Measurements from ENCODE around the gene CENPX.

Gene CENPX

DNA sequence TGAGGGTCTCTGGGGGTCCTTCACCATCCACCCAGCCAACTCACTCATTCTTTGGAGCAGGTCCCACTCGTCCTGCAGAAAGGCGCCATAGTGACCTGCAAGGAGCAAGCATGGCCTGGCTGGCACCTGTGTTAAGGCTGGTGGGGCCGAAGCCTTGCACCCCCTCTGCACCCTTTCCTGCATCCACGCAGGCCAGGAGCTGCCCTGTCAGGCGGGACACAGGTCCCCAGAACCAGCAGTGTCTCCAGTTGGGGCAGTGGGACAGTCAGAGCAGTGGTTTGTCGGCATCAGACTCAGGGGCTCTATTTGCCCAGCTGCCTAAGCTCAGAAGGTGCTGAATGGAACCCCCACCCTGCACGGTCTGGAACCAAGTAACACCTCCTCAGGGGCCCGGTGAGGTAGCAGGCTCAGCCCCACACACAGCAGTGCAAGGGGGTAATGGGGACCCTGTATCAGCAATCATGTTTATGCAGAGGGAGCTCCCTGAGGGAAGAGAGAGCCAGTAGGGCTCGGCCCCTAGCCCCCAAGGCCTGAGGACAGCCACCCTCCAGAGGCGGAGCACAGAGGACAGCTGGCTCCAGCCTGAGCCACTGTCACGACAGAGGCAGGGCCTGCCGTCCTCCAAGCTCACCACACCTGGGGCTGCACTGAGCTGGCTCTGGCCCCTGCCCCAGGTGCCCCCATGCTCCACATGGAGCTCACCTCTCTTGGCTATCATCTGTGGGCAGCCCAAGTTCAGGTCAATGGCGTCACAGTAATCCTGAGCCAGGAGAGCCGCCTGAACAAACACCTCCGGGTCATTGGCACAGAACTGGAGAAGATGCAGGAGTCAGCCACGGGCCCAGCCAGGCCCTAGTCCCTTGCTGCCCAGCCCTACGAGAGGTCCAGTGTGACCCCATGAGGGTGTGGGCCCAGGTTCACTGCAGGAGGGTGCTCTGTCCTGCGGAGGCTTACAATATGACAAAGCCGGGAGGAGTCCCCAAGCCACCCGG, 41.0 kb upstream of the CENPX start:
- peak overlapping the region; percentile 70 for H3K4me3 ChIP-seq (ENCODE audit: control insufficient read depth, low read depth, low read length)
- DNase-seq (ENCODE audit: low read depth) = no peak
- TF ChIP-seq, protein P1, sequence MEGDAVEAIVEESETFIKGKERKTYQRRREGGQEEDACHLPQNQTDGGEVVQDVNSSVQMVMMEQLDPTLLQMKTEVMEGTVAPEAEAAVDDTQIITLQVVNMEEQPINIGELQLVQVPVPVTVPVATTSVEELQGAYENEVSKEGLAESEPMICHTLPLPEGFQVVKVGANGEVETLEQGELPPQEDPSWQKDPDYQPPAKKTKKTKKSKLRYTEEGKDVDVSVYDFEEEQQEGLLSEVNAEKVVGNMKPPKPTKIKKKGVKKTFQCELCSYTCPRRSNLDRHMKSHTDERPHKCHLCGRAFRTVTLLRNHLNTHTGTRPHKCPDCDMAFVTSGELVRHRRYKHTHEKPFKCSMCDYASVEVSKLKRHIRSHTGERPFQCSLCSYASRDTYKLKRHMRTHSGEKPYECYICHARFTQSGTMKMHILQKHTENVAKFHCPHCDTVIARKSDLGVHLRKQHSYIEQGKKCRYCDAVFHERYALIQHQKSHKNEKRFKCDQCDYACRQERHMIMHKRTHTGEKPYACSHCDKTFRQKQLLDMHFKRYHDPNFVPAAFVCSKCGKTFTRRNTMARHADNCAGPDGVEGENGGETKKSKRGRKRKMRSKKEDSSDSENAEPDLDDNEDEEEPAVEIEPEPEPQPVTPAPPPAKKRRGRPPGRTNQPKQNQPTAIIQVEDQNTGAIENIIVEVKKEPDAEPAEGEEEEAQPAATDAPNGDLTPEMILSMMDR (conservative IDR thresholded peaks at IDR 0.05; ENCODE audit: control insufficient read depth, insufficient read depth, low read depth, low read length) = no peak

DNA sequence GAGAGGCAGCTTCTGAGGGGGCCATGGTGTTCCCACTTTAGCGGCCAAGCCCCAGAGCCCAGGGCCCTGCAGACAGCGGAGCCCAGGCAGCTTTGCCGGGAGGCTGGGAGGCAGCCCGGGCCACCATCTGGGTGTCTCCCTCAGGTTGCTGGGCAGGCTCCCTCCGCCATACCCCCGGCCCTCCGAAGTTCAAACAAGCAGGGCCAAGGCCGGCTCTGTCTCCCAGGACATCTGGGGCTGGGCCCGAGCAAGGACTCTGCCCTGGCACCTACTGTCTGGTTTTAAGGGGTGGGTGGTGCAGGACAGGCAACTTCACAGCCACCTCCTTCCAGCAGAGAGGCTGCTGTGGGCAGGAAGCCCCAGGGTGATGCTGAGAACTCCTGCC, 40.3 kb upstream of the CENPX start:
- no peak overlapping the region for H3K4me3 ChIP-seq (ENCODE audit: control insufficient read depth, low read depth, low read length)
- TF ChIP-seq, protein P1 (conservative IDR thresholded peaks at IDR 0.05; ENCODE audit: control insufficient read depth, insufficient read depth, low read depth, low read length) = no peak
- DNase-seq (ENCODE audit: low read depth) = no peak

DNA sequence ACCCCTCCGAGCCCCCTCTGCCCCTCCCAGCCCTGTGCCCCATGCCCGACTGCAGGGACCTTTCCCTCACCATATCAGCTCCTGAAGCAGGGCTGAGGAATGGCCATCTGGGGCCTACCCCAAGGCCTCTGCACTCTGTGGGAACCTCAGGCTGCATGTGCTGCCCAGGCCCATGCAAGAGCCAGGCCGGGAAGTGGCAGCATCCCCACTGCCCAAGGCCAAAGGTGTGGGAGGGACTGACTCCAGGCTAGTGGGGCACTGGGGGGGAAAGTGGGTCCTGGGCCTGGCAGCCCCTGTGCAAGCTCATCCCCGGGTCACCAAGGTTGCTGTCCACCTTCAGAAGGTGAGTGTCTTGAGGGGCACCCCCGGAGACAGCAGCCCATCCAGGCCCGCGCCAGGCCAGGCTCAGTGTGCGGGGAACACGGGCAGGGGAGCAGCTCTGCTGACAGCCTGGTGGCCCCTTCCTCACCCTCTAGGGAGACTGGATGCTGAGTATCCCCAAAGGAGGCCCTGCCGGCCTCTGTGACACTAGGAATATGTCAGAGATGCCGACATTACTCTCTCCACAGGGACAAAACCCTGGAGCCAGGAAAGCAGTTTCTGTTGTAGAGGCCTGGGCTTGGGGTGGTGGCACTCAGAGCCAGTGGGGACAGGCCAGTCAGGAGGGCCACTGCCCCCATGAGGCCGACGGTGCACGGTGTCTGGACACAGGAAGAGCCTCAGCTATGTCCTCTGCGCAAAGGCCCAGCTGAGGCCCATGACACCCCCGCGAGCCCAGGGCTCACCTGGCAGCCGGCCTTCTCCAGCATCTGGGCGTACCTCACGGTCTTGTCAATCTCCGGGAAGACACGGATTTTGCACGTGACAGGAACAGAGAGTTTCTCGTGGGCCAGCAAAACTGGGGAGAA, 39.7 kb upstream of the CENPX start:
- no peak for DNase-seq (ENCODE audit: low read depth)
- TF ChIP-seq, protein P1 (conservative IDR thresholded peaks at IDR 0.05; ENCODE audit: control insufficient read depth, insufficient read depth, low read depth, low read length) = no peak

DNA sequence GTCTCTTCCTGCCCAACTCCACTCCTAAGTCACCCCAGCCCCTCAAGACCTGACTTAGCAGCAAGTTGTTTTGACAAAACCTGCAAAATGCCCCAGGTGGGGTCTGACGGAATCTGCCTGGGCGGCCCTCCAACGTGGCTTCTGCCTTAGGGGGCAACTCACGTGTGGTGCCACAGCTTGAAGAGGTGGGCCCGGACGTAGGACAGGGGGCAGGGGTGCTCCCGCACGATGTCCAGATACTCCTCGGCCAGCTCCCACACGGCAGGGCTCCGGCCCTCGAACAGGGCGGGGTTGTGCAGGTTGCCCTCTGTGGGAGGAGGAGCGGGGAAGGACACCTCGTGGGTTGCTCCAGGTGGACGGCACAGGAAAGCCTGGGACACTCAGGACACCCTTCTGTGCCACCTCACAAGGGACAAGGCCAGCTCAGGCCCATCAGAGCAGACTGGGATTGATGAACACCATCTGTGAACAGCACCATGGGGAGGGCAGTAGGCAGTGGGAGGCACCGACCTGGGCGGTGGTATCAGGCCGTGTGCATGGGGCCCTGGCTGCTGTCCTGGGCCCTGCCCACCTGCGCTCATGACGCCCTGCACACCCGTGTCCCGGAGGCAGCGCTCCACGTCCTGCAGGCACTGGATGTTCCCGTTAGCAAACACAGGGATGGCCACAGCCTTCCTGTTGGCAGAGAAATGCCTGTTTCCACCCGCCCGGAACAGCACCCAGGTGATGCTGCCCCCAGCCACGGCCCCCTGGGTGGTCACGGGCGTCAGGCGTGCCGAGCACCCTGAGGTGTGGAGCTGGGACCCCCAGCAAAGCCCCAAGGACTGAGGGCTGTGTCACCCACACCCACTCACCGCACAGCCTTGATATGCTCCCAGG, 38.6 kb upstream of the CENPX start:
- H3K4me3 ChIP-seq (ENCODE audit: control insufficient read depth, low read depth, low read length) = no peak overlapping the region
- no peak for DNase-seq (ENCODE audit: low read depth)
- TF ChIP-seq, protein P1 (conservative IDR thresholded peaks at IDR 0.05; ENCODE audit: control insufficient read depth, insufficient read depth, low read depth, low read length) = no peak

More for the DNA sequence above, 39.7 kb upstream of the CENPX start:
- H3K4me3 ChIP-seq (ENCODE audit: control insufficient read depth, low read depth, low read length) = no peak overlapping the region

DNA sequence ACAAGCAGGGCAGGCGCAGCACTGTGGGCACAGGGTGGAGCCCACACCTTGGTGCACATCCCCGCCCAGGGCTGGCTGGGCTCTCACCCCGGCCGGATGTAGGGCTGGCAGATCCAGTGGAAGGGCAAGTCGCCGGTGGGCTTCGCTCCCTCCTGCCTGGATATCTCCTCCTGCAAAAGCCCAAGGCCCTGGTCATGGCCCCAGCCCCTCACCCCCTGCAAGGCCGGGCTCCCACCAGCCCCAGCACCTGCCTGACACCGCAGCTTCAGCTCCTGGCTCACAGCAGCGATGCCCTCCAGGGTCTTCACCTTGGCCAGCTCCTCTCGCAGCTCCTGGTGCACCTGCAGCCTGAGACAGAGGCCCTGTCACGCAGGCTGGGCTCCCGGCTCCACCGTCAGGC, 37.9 kb upstream of the CENPX start:
- TF ChIP-seq, protein P1 (conservative IDR thresholded peaks at IDR 0.05; ENCODE audit: control insufficient read depth, insufficient read depth, low read depth, low read length) = no peak
- H3K4me3 ChIP-seq (ENCODE audit: control insufficient read depth, low read depth, low read length) = no peak overlapping the region
- no peak for DNase-seq (ENCODE audit: low read depth)

DNA sequence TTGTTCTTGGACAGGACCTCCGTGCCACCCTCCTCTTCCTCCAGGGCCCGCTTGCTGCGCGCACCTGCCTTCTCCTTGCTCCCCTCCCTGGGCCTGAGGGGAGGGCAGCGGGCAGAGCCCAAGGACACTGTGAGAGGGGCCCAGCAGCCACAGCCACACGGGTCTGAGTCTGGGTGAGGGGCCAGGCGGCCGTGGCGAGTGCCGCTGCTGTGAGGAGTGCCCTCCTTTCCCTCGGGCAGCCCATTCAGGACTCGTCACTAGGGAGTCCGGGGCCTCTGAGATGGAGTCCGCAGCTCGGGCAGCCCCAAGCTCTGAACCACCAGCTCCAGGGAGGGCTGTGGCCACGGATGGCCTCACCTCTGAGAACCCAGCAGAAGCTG, 37.3 kb upstream of the CENPX start:
- TF ChIP-seq, protein P1 (conservative IDR thresholded peaks at IDR 0.05; ENCODE audit: control insufficient read depth, insufficient read depth, low read depth, low read length) = no peak
- no peak overlapping the region for H3K4me3 ChIP-seq (ENCODE audit: control insufficient read depth, low read depth, low read length)
- DNase-seq (ENCODE audit: low read depth) = no peak
